ENCODE results near the gene MTFR1L.

DNA sequence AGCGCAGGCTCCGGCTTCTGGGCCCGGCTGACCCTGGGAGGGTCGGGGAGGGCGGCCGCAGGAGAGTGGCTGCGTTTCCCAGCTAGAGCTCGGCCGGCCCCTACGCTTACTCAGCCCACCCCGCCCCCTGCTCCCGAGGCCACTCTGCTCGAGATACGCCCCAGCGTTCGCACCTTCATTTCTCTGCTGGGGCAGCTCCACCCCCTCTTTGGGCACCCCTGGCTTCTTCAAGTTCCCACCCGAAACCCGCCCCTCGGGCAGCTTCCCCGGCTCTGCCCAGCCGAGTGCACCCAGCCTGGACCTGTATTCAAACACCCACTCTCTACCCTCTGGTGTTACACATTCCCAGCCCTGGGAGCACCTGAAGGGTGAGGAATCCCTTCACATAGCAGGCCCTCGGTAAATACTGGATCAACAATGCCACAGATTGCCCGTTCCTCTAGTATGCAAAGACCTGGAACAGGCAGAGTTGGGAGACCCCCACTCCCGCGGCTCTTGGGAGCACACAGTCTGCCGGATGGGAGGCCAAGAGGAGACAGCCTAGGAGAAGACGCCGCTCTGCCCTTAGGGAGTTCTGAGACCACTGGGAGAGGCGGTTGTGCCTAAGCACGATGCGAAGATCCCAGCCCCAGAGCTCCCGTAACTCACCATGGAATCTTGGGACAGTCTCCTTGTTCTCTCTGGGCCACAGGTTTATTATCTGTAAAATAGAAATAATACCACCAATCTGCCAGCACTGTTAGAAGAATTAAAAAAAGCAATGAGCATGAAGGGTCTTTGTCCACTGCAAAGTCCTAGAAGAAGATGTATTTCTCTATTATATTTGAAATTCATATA, 56.3 kb downstream of the MTFR1L start:
- TF ChIP-seq, protein P1, sequence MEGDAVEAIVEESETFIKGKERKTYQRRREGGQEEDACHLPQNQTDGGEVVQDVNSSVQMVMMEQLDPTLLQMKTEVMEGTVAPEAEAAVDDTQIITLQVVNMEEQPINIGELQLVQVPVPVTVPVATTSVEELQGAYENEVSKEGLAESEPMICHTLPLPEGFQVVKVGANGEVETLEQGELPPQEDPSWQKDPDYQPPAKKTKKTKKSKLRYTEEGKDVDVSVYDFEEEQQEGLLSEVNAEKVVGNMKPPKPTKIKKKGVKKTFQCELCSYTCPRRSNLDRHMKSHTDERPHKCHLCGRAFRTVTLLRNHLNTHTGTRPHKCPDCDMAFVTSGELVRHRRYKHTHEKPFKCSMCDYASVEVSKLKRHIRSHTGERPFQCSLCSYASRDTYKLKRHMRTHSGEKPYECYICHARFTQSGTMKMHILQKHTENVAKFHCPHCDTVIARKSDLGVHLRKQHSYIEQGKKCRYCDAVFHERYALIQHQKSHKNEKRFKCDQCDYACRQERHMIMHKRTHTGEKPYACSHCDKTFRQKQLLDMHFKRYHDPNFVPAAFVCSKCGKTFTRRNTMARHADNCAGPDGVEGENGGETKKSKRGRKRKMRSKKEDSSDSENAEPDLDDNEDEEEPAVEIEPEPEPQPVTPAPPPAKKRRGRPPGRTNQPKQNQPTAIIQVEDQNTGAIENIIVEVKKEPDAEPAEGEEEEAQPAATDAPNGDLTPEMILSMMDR (conservative IDR thresholded peaks at IDR 0.05 in 1 of 2, IDR thresholded peaks at IDR 0.05 in 1 of 2; ENCODE audit: extremely low read depth in 1 of 2, insufficient read depth in 1 of 2, low read depth in 1 of 2, low read length in 2 of 2), result no peak
- no peak for TF ChIP-seq EZH2 (IDR thresholded peaks at IDR 0.05; ENCODE audit: borderline replicate concordance, low read length)

All from mammary epithelial cell (primary cell).